Measurements from ENCODE around the gene TMEM165.

The TMEM165 gene

GRCh38 chr4:55469979-55470378 lies 74.2 kb downstream of the TMEM165 start:
- DNase-seq = no peak

All from effector CD4-positive, alpha-beta T cell (primary cell).